HepG2 (cell line): Measurements from ENCODE around the gene BCL6. TPM values are rescaled to one million over a fixed set of nuclear protein-coding genes. Genes with fewer than 3 reads are reported as not detected.

Experiments
- ATF1 ChIP-seq: IDR thresholded peaks from 2 replicates; pipeline ENCODE4 v1.6.1; 2016; ENCODE audit warnings: mild to moderate bottlenecking, control low read depth
- ATF7 ChIP-seq, 2 experiments: fragments of 450-650 bp in 1 of 2; sonication (generic) in 1 of 2; formaldehyde crosslinking in 1 of 2; IDR thresholded peaks; 2 replicates each; pipeline versions ENCODE4 v1.4.0 to v1.6.1; 2016 to 2020; ENCODE audit warnings: antibody characterized with exemption in 1 of 2, mild to moderate bottlenecking in 1 of 2, missing genetic modification reagents in 1 of 2
- HNRNPK ChIP-seq: fragments of 200-400 bp; formaldehyde crosslinking; IDR thresholded peaks from 2 replicates; pipeline ENCODE4 v1.6.1; 2018; ENCODE audit warnings: low read length, low read depth, moderate library complexity, mild to moderate bottlenecking; ENCODE audit not compliant: poor library complexity, severe bottlenecking
- MYNN ChIP-seq: sonication (generic); formaldehyde crosslinking; IDR thresholded peaks from 2 replicates; pipeline ENCODE4 v1.4.0; 2020; ENCODE audit warnings: mild to moderate bottlenecking, low read depth, missing genetic modification reagents
- PAX8 ChIP-seq: sonication (generic); formaldehyde crosslinking; IDR thresholded peaks from 2 replicates; pipeline ENCODE4 v1.8.0; 2022; ENCODE audit warnings: mild to moderate bottlenecking, missing genetic modification reagents, borderline replicate concordance
- SOX5 ChIP-seq: IDR thresholded peaks from 2 replicates; pipeline ENCODE4 v1.6.1; 2016; ENCODE audit warnings: borderline replicate concordance
- TCF12 ChIP-seq, 2 experiments: fragments of 450-650 bp in 1 of 2; sonication (generic) in 1 of 2; formaldehyde crosslinking in 1 of 2; IDR thresholded peaks; 2 replicates each; pipeline versions ENCODE4 v1.6.1 to v1.8.0; 2017 to 2022; ENCODE audit warnings: antibody characterized with exemption in 1 of 2, mild to moderate bottlenecking in 1 of 2, missing genetic modification reagents in 1 of 2, moderate library complexity in 1 of 2
- ZBTB10 ChIP-seq: sonication (generic); formaldehyde crosslinking; IDR thresholded peaks from 2 replicates; pipeline ENCODE4 v1.4.0; 2020; ENCODE audit warnings: missing genetic modification reagents, borderline replicate concordance
- ZNF101 ChIP-seq: sonication (generic); formaldehyde crosslinking; IDR thresholded peaks from 2 replicates; pipeline ENCODE4 v1.4.0; 2020; ENCODE audit warnings: mild to moderate bottlenecking, low read depth, missing genetic modification reagents, borderline replicate concordance
- polyA plus RNA-seq, 8 experiments: library from polyadenylated mRNA; depleted of rRNA in 3 of 8; stranded (reverse) in 7 of 8; unstranded in 1 of 8; fragments of >200 nt; fragmentation: Illumina TruSeq in 4 of 8; extraction: Trizol in 4 of 8; gene quantifications; 2 replicates each; pipeline versions ENCODE4 v1.2.1 to v1.2.3, GENCODE V29; 2011 to 2016; ENCODE audit warnings: low read depth in 4 of 8, missing spikeins in 1 of 8, mixed read lengths in 1 of 8; ENCODE audit not compliant: insufficient read depth in 1 of 8
- total RNA-seq, 5 experiments: library from RNA; depleted of rRNA; stranded (reverse); fragments of >200 nt; fragmentation: Illumina TruSeq; extraction: Trizol; gene quantifications; 2 replicates each; pipeline ENCODE4 v1.2.3, GENCODE V29; 2016; ENCODE audit warnings: low read depth in 1 of 5
- TF ChIP-seq, protein P1 (sequence below): sonication (generic); formaldehyde crosslinking; IDR thresholded peaks from 2 replicates; pipeline ENCODE4 v1.5.0; 2020; ENCODE audit warnings: missing genetic modification reagents, mild to moderate bottlenecking, borderline replicate concordance
- TF ChIP-seq, protein P2 (sequence below), 2 experiments: fragments of 450-650 bp in 1 of 2; sonication (generic) in 1 of 2; formaldehyde crosslinking in 1 of 2; IDR thresholded peaks; 2 replicates each; pipeline versions ENCODE4 v1.6.1 to v1.8.0; 2016 to 2022; ENCODE audit warnings: antibody characterized with exemption in 1 of 2, mild to moderate bottlenecking in 1 of 2, missing genetic modification reagents in 1 of 2

BCL6 gene
- total and polyA plus RNA-seq, 2 of the 13 experiments (the other 11 are each of a cell fraction or from before 2014, with no cell fraction given): 21.2 to 53.7 TPM

DNA sequence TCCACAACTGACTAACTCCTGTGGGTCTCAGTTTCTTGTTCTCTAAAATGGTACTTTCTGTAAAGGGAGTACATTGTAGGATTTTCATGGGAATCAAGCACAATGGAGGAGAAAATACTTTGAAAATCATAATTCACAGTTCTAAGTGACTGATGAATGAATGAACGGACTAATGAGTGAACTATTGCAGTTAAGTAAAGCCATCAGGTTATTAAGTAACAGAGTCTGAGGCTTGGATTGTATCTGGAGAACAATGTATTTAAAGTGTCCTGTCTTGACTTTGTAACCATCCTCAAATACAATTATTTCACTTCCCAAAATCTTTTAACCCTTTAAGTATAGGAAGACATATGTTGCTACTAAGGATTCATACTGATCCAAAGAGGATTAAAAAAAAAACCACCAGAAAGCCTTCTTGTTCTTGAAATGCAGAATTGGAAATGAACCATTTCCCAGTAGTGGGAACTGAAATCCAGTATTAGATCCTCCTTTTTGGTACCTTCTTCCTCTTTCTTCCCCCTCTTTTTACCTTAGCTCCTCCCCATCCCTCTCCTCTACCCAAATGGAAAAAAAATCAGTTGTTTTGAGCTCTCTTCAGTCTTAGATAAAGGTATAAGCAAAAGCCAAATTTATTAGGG is 13.2 kb upstream of the BCL6 start (continued):
- TF ChIP-seq, protein P1, sequence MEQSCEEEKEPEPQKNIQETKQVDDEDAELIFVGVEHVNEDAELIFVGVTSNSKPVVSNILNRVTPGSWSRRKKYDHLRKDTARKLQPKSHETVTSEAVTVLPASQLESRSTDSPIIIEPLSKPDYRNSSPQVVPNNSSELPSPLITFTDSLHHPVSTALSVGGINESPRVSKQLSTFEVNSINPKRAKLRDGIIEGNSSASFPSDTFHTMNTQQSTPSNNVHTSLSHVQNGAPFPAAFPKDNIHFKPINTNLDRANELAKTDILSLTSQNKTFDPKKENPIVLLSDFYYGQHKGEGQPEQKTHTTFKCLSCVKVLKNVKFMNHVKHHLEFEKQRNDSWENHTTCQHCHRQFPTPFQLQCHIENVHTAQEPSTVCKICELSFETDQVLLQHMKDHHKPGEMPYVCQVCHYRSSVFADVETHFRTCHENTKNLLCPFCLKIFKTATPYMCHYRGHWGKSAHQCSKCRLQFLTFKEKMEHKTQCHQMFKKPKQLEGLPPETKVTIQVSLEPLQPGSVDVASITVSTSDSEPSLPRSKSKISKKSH: no peak
- TF ChIP-seq HNRNPK (peak; percentile 37), ZBTB10 (CRISPR knock-in tag) (no peak), ZNF101 (CRISPR knock-in tag) (no peak), SOX5 (CRISPR knock-in tag) (peak; percentile 48; the same call in 1 of the 2 replicates), ATF1 (CRISPR knock-in tag) (no peak), TCF12 (IDR thresholded peaks at IDR 0.05) (no peak), TCF12 (CRISPR knock-in tag; IDR thresholded peaks at IDR 0.05) (no peak), ATF7 (IDR thresholded peaks at IDR 0.05) (no peak), ATF7 (CRISPR knock-in tag; IDR thresholded peaks at IDR 0.05) (no peak), MYNN (CRISPR knock-in tag) (no peak), PAX8 (CRISPR knock-in tag) (no peak)
- TF ChIP-seq, protein P2, sequence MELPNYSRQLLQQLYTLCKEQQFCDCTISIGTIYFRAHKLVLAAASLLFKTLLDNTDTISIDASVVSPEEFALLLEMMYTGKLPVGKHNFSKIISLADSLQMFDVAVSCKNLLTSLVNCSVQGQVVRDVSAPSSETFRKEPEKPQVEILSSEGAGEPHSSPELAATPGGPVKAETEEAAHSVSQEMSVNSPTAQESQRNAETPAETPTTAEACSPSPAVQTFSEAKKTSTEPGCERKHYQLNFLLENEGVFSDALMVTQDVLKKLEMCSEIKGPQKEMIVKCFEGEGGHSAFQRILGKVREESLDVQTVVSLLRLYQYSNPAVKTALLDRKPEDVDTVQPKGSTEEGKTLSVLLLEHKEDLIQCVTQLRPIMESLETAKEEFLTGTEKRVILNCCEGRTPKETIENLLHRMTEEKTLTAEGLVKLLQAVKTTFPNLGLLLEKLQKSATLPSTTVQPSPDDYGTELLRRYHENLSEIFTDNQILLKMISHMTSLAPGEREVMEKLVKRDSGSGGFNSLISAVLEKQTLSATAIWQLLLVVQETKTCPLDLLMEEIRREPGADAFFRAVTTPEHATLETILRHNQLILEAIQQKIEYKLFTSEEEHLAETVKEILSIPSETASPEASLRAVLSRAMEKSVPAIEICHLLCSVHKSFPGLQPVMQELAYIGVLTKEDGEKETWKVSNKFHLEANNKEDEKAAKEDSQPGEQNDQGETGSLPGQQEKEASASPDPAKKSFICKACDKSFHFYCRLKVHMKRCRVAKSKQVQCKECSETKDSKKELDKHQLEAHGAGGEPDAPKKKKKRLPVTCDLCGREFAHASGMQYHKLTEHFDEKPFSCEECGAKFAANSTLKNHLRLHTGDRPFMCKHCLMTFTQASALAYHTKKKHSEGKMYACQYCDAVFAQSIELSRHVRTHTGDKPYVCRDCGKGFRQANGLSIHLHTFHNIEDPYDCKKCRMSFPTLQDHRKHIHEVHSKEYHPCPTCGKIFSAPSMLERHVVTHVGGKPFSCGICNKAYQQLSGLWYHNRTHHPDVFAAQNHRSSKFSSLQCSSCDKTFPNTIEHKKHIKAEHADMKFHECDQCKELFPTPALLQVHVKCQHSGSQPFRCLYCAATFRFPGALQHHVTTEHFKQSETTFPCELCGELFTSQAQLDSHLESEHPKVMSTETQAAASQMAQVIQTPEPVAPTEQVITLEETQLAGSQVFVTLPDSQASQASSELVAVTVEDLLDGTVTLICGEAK (IDR thresholded peaks at IDR 0.05): no peak
- TF ChIP-seq, protein P2 (CRISPR knock-in tag; IDR thresholded peaks at IDR 0.05): no peak
- TF ChIP-seq, all 625 proteins: peak for 8
